Fibroblast of pulmonary artery (primary cell): ENCODE measurements around the gene SYK.

Experiments used
- DNase-seq: peaks from one replicate; pipeline ENCODE4 v3.0.0-alpha.2; 2010; ENCODE audit warnings: low read depth
- H3K4me3 ChIP-seq: replicated peaks from 2 replicates; pipeline ENCODE4 v1.5.1; 2011; ENCODE audit warnings: low read depth, mild to moderate bottlenecking, control low read depth, low read length, moderate library complexity
- CTCF ChIP-seq: IDR thresholded peaks from 2 replicates; pipeline ENCODE4 v1.5.1; 2011; ENCODE audit warnings: mild to moderate bottlenecking, control low read depth, low read length, inconsistent platforms; ENCODE audit errors: missing control alignments

SYK gene

GRCh38 chr9:90834828-90835595 is 33.4 kb downstream of the SYK start:
- no peak for TF ChIP-seq CTCF
- no peak overlapping the region for H3K4me3 ChIP-seq
- no peak for DNase-seq

- DNase-seq, result no peak
- no peak for TF ChIP-seq CTCF
- H3K4me3 ChIP-seq, result no peak overlapping the region
Measured at GRCh38 chr9:90836411-90837080, 34.9 kb downstream of the SYK start.

- no peak overlapping the region for H3K4me3 ChIP-seq
- no peak for DNase-seq
- no peak for TF ChIP-seq CTCF
Measured at GRCh38 chr9:90838098-90838497, 36.5 kb downstream of the SYK start.

DNA sequence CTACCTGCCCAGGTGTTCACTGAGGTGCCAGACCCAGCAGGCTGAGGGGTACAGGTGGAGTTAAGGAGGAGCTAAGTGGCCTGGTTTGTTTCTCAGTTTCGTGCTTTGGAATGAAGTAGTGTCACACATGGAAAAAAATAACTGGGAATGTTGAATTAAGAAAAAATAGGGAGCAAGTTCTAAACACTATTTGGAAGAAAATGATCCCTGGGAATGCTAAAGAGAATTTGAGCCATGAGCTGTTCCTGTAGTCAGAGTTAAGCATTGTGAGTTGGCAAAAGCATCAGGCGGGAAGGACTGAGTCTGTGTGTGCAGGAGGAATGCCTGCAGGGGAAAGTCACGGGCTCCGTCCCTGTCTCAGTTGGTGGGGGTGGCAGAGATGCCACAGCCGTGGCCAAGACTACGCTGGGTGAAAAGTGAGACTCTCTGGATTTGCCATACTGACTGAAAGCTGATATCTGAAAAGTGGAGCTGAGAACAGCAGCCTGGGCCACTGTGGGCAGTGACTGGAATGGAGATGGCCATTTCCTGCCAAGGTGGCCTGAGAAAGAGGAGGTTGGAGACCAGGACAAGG is 37.0 kb downstream of the SYK start:
- no peak for DNase-seq
- TF ChIP-seq CTCF, result no peak
- H3K4me3 ChIP-seq, result no peak overlapping the region

- TF ChIP-seq CTCF, result no peak
- DNase-seq, result no peak
- H3K4me3 ChIP-seq, result no peak overlapping the region
Measured at GRCh38 chr9:90839183-90839728, 37.6 kb downstream of the SYK start.

DNA sequence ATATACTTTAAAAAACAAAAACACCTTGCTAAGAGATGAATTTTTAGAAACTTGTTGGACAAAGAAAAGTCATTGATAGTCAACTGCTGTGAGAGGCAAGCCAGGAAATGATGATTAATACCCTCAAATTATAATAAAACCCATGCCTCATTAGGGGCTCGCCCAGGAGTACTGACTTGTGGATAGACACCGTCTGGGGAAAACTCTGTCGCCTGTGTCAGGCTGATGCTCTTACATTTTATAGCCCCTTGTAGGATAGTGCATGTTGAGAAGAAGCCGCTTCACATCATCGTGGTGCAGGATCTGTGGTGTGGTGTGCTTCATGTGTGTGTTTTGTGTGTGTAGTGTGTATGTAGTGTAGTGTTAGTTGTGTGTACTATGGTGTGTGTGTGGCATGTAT is 39.1 kb downstream of the SYK start:
- no peak for DNase-seq
- TF ChIP-seq CTCF, result no peak
- H3K4me3 ChIP-seq, result no peak overlapping the region
